ENCODE measurements around the gene ULK4. TPM values are rescaled to one million over a fixed set of nuclear protein-coding genes. Genes with fewer than 3 reads are reported as not detected.

Gene ULK4
- total and polyA plus RNA-seq, 2 of the 4 experiments (the other 2 are of a cell fraction): 2.7 to 5.0 TPM

DNA sequence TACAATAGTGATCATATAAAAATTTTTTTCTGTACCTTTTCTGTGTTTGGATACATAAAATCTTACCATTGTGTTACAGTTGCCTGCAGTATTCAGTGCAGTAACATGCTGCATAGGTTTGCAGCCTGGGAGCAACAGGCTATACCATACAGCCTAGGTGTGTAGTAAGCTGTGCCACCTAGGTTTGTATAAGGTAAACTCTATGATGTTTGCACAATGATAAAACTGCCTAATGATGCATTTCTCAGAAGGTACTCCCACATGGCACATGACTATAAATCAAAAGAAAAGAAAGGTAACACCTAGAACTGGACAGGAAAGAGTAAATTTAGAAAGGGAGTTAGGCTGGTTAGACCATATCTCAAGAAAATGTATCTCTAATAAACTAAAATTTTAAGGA is 293.5 kb downstream of the ULK4 start:
- BruUV-seq (replicated peaks): no TSS peak
- intact Hi-C loops (cut with micrococcal nuclease): no loop called here
- H4K8ac ChIP-seq (ENCODE audit: low read depth in 2 of 2, low read length in 2 of 2): no peak overlapping the region
- H2AFZ ChIP-seq (replicated peaks; ENCODE audit: low read length, poor library complexity): no peak overlapping the region
- CTCF ChIA-PET: no interaction called here
- H4K5ac ChIP-seq (ENCODE audit: low read depth, low read length): no peak overlapping the region
- dilution Hi-C loops (cut with HindIII; ENCODE audit: low sequenced_read_pairs, unreplicated experiment): no loop called here
- no peak overlapping the region for H4K91ac ChIP-seq (ENCODE audit: insufficient read depth, low read depth, low read length)
- no peak overlapping the region for H2BK5ac ChIP-seq (ENCODE audit: low read depth, low read length, poor library complexity, severe bottlenecking)
- no peaks in the 10 kb centered on the region for H4K20me1 ChIP-seq (ENCODE audit: insufficient read depth, low read length)
- no peak overlapping the region for H3K27ac ChIP-seq (ENCODE audit: insufficient read depth, low read length)
- POLR2A ChIA-PET (ENCODE audit: unreplicated experiment): no interaction called here
- DNase-seq (no peak), ATAC-seq (ENCODE audit: low read depth) (no peak)
- no peak overlapping the region for H2BK20ac ChIP-seq (ENCODE audit: low read depth, low read length)
- H2BK15ac ChIP-seq (ENCODE audit: low read depth, low read length): no peak overlapping the region
- H3K27me3 ChIP-seq (ENCODE audit: control insufficient read depth, insufficient read depth, low read length): no peaks in the 10 kb centered on the region
- no peak overlapping the region for H2BK120ac ChIP-seq (ENCODE audit: low read depth, low read length)
- H3K9me3 ChIP-seq (ENCODE audit: control insufficient read depth, insufficient read depth, low read length): peaks cover 3% of the 10 kb centered on the region; the same call in 1 of the 2 replicates
- in situ Hi-C loops (cut with MboI; ENCODE audit: low sequenced_read_pairs): no loop called here
- no peak overlapping the region for H3K4ac ChIP-seq (ENCODE audit: low read depth, low read length)
- no peak overlapping the region for H2AK5ac ChIP-seq (ENCODE audit: low read depth, low read length)
- peaks cover 2% of the 10 kb centered on the region; the same call in 1 of the 2 replicates for H3K4me1 ChIP-seq (ENCODE audit: control insufficient read depth, insufficient read depth, low read length)
- TF ChIP-seq NFE2L2 (IDR thresholded peaks at IDR 0.05; ENCODE audit: low read depth, low read length): no peak
- no peak for TF ChIP-seq FOS (IDR thresholded peaks at IDR 0.05; ENCODE audit: low read depth, low read length)
- TF ChIP-seq, protein P1, sequence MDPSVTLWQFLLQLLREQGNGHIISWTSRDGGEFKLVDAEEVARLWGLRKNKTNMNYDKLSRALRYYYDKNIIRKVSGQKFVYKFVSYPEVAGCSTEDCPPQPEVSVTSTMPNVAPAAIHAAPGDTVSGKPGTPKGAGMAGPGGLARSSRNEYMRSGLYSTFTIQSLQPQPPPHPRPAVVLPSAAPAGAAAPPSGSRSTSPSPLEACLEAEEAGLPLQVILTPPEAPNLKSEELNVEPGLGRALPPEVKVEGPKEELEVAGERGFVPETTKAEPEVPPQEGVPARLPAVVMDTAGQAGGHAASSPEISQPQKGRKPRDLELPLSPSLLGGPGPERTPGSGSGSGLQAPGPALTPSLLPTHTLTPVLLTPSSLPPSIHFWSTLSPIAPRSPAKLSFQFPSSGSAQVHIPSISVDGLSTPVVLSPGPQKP (IDR thresholded peaks at IDR 0.05; ENCODE audit: borderline replicate concordance, low read depth, low read length): no peak
- no peak for TF ChIP-seq CEBPB (IDR thresholded peaks at IDR 0.05; ENCODE audit: low read depth, low read length)
- TF ChIP-seq RCOR1 (IDR thresholded peaks at IDR 0.05; ENCODE audit: insufficient replicate concordance, low read length): no peak
- no peak for TF ChIP-seq MXI1 (IDR thresholded peaks at IDR 0.05; ENCODE audit: borderline replicate concordance, low read depth, low read length)
- no peak for TF ChIP-seq RAD21 (IDR thresholded peaks at IDR 0.05; ENCODE audit: low read length)
- TF ChIP-seq, protein P2, sequence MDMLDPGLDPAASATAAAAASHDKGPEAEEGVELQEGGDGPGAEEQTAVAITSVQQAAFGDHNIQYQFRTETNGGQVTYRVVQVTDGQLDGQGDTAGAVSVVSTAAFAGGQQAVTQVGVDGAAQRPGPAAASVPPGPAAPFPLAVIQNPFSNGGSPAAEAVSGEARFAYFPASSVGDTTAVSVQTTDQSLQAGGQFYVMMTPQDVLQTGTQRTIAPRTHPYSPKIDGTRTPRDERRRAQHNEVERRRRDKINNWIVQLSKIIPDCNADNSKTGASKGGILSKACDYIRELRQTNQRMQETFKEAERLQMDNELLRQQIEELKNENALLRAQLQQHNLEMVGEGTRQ (IDR thresholded peaks at IDR 0.05; ENCODE audit: low read depth, low read length): no peak
- no peak for TF ChIP-seq CHD1 (IDR thresholded peaks at IDR 0.05; ENCODE audit: low read depth, low read length)
- no peak for TF ChIP-seq SMC3 (IDR thresholded peaks at IDR 0.05; ENCODE audit: low read depth, low read length)
- no peak for TF ChIP-seq MAFK (IDR thresholded peaks at IDR 0.05; ENCODE audit: low read depth, low read length)
- TF ChIP-seq MAZ (IDR thresholded peaks at IDR 0.05; ENCODE audit: borderline replicate concordance, low read depth, low read length): no peak
- no peak for TF ChIP-seq RFX5 (IDR thresholded peaks at IDR 0.05; ENCODE audit: low read depth, low read length)
- TF ChIP-seq POLR2A (IDR thresholded peaks at IDR 0.05; ENCODE audit: low read depth, low read length): no peak
- no peaks in the 10 kb centered on the region for H3K36me3 ChIP-seq (ENCODE audit: control insufficient read depth, insufficient read depth, low read length)
- no peak overlapping the region for H3K9ac ChIP-seq (ENCODE audit: low read depth, low read length)
- H3K23ac ChIP-seq (ENCODE audit: low read depth, low read length): no peak overlapping the region
- H3K9me1 ChIP-seq (ENCODE audit: insufficient read depth, low read length): 0 out of 2 replicates have a peak, but pooled peaks cover 2% of the 10 kb centered on the region
- no peak overlapping the region for H3K18ac ChIP-seq (ENCODE audit: low read depth, low read length)
- H3K79me1 ChIP-seq (ENCODE audit: low read depth in 1 of 2, low read length in 2 of 2): no peaks in the 10 kb centered on the region
- H3K4me2 ChIP-seq (ENCODE audit: low read depth, low read length): no peak overlapping the region
- H3K14ac ChIP-seq (replicated peaks; ENCODE audit: low read depth, low read length): no peak overlapping the region
- H3K56ac ChIP-seq (ENCODE audit: extremely low read depth, insufficient read depth, low read length): no peak overlapping the region
- H2AK9ac ChIP-seq (replicated peaks; ENCODE audit: low read depth, low read length, poor library complexity): no peak overlapping the region
- no peak overlapping the region for H3K4me3 ChIP-seq (ENCODE audit: insufficient read depth, low read depth, low read length)
